ENCODE results near the gene CFAP46.

The CFAP46 gene

DNA sequence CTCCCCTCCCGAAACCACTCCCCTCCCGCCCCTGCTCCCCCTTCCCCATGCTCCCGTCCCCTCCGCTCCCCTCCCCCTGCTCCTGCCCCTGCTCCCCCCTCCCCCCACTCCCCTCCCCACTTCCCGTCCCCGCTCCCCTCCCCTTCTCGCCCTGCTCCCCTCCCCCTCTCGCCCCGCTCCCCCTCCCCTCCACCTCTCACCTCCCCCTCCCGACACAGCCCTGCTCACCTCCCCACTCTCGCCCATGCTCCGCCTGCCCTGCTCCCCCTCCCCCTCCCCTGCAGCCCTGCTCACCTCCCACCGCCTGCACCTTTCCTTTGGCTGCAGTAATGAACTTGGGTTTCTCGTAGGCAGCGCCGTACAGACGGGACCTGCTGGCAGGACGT lies 106.5 kb downstream of the CFAP46 start:
- H3K9me3 ChIP-seq (ENCODE audit: control insufficient read depth in 2 of 2, low read length in 2 of 2): no peaks in the 10 kb centered on the region
- no peak overlapping the region for H3K4me3 ChIP-seq (ENCODE audit: low read length in 2 of 2)
- H3K9ac ChIP-seq (ENCODE audit: low read length in 2 of 2): no peak overlapping the region
- no peaks in the 10 kb centered on the region for H3K36me3 ChIP-seq (ENCODE audit: control insufficient read depth in 2 of 2, insufficient read depth in 2 of 2, low read length in 2 of 2)
- H3K27ac ChIP-seq (ENCODE audit: low read length): no peak overlapping the region
- no peaks in the 10 kb centered on the region for H3K4me1 ChIP-seq (ENCODE audit: control insufficient read depth, insufficient read depth, low read length)
- H3K27me3 ChIP-seq (ENCODE audit: control insufficient read depth in 1 of 2, insufficient read depth in 2 of 2, low read length in 2 of 2): peaks cover 26 to 34% of the 10 kb centered on the region in 2 donors

- no peak overlapping the region for H3K4me3 ChIP-seq (ENCODE audit: low read length in 2 of 2)
- no peak overlapping the region for H3K27ac ChIP-seq (ENCODE audit: low read length)
- H3K36me3 ChIP-seq (ENCODE audit: control insufficient read depth in 2 of 2, insufficient read depth in 2 of 2, low read length in 2 of 2): no peaks in the 10 kb centered on the region
- H3K4me1 ChIP-seq (ENCODE audit: control insufficient read depth, insufficient read depth, low read length): no peaks in the 10 kb centered on the region
- no peak overlapping the region for H3K9ac ChIP-seq (ENCODE audit: low read length in 2 of 2)
- peaks cover 26 to 34% of the 10 kb centered on the region in 2 donors for H3K27me3 ChIP-seq (ENCODE audit: control insufficient read depth in 1 of 2, insufficient read depth in 2 of 2, low read length in 2 of 2)
- H3K9me3 ChIP-seq (ENCODE audit: control insufficient read depth in 2 of 2, low read length in 2 of 2): no peaks in the 10 kb centered on the region
These were observed 107.2 kb downstream of the CFAP46 start for GRCh38 chr10:132834891-132835847.

- Histone ChIP-seq H3K9me3 (ENCODE audit: control insufficient read depth in 2 of 2, low read length in 2 of 2) (no peaks in the 10 kb centered on the region), H3K36me3 (ENCODE audit: control insufficient read depth in 2 of 2, insufficient read depth in 2 of 2, low read length in 2 of 2) (no peaks in the 10 kb centered on the region), H3K27ac (ENCODE audit: low read length) (no peak overlapping the region), H3K4me1 (ENCODE audit: control insufficient read depth, insufficient read depth, low read length) (no peaks in the 10 kb centered on the region), H3K9ac (ENCODE audit: low read length in 2 of 2) (no peak overlapping the region), H3K27me3 (ENCODE audit: control insufficient read depth in 1 of 2, insufficient read depth in 2 of 2, low read length in 2 of 2) (peaks cover 26 to 34% of the 10 kb centered on the region in 2 donors), H3K4me3 (ENCODE audit: low read length in 2 of 2) (no peak overlapping the region)
These were observed 108.0 kb downstream of the CFAP46 start for GRCh38 chr10:132834311-132834761.

- no peak overlapping the region for H3K9ac ChIP-seq (ENCODE audit: low read length in 2 of 2)
- H3K4me3 ChIP-seq (ENCODE audit: low read length in 2 of 2): no peak overlapping the region
- no peaks in the 10 kb centered on the region for H3K4me1 ChIP-seq (ENCODE audit: control insufficient read depth, insufficient read depth, low read length)
- H3K36me3 ChIP-seq (ENCODE audit: control insufficient read depth in 2 of 2, insufficient read depth in 2 of 2, low read length in 2 of 2): no peaks in the 10 kb centered on the region
- no peaks in the 10 kb centered on the region for H3K9me3 ChIP-seq (ENCODE audit: control insufficient read depth in 2 of 2, low read length in 2 of 2)
- peaks cover 22 to 38% of the 10 kb centered on the region in 2 donors for H3K27me3 ChIP-seq (ENCODE audit: control insufficient read depth in 1 of 2, insufficient read depth in 2 of 2, low read length in 2 of 2)
- H3K27ac ChIP-seq (ENCODE audit: low read length): no peak overlapping the region
These were observed 108.8 kb downstream of the CFAP46 start for GRCh38 chr10:132833421-132834111.

GRCh38 chr10:132832186-132832969 lies 110.0 kb downstream of the CFAP46 start:
- Histone ChIP-seq H3K27me3 (ENCODE audit: control insufficient read depth in 1 of 2, insufficient read depth in 2 of 2, low read length in 2 of 2) (peaks cover 21 to 40% of the 10 kb centered on the region in 2 donors), H3K4me3 (ENCODE audit: low read length in 2 of 2) (no peak overlapping the region), H3K4me1 (ENCODE audit: control insufficient read depth, insufficient read depth, low read length) (no peaks in the 10 kb centered on the region), H3K9me3 (ENCODE audit: control insufficient read depth in 2 of 2, low read length in 2 of 2) (no peaks in the 10 kb centered on the region), H3K9ac (ENCODE audit: low read length in 2 of 2) (no peak overlapping the region), H3K36me3 (ENCODE audit: control insufficient read depth in 2 of 2, insufficient read depth in 2 of 2, low read length in 2 of 2) (no peaks in the 10 kb centered on the region), H3K27ac (ENCODE audit: low read length) (no peak overlapping the region)

DNA sequence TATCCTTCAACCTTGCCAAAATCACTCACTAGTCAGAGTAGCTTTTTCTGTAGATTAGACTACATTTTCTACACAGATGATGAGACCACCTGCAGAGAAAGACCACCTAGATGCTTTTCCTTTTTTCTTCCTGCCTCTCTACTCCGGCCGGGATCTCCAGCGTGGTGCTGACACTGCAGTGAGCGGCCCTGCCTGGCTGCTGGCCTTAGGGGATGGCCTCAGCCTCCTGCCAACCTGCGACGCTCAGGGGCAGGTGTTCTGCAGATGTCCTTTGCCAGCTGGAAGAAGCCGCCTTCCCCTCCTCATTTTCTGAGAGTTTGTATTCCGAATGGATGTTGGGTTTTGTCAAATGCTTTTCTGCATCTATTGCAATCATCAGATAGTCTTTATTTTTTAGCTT lies 113.0 kb downstream of the CFAP46 start:
- Histone ChIP-seq H3K9me3 (ENCODE audit: control insufficient read depth in 2 of 2, low read length in 2 of 2) (no peaks in the 10 kb centered on the region), H3K4me3 (ENCODE audit: low read length in 2 of 2) (no peak overlapping the region), H3K4me1 (ENCODE audit: control insufficient read depth, insufficient read depth, low read length) (no peaks in the 10 kb centered on the region), H3K27me3 (ENCODE audit: control insufficient read depth in 1 of 2, insufficient read depth in 2 of 2, low read length in 2 of 2) (peaks cover 15 to 21% of the 10 kb centered on the region in 2 donors), H3K36me3 (ENCODE audit: control insufficient read depth in 2 of 2, insufficient read depth in 2 of 2, low read length in 2 of 2) (no peaks in the 10 kb centered on the region), H3K27ac (ENCODE audit: low read length) (no peak overlapping the region), H3K9ac (ENCODE audit: low read length in 2 of 2) (no peak overlapping the region)

- Histone ChIP-seq H3K36me3 (ENCODE audit: control insufficient read depth in 2 of 2, insufficient read depth in 2 of 2, low read length in 2 of 2) (no peaks in the 10 kb centered on the region), H3K27ac (ENCODE audit: low read length) (no peak overlapping the region), H3K4me1 (ENCODE audit: control insufficient read depth, insufficient read depth, low read length) (no peaks in the 10 kb centered on the region), H3K27me3 (ENCODE audit: control insufficient read depth in 1 of 2, insufficient read depth in 2 of 2, low read length in 2 of 2) (peaks cover 11 to 14% of the 10 kb centered on the region in 2 donors), H3K9me3 (ENCODE audit: control insufficient read depth in 2 of 2, low read length in 2 of 2) (no peaks in the 10 kb centered on the region), H3K9ac (ENCODE audit: low read length in 2 of 2) (no peak overlapping the region), H3K4me3 (ENCODE audit: low read length in 2 of 2) (no peak overlapping the region)
These were observed 113.7 kb downstream of the CFAP46 start for GRCh38 chr10:132828681-132829080.

GRCh38 chr10:132827861-132828539 lies 114.4 kb downstream of the CFAP46 start:
- no peak overlapping the region for H3K9ac ChIP-seq (ENCODE audit: low read length in 2 of 2)
- H3K36me3 ChIP-seq (ENCODE audit: control insufficient read depth in 2 of 2, insufficient read depth in 2 of 2, low read length in 2 of 2): no peaks in the 10 kb centered on the region
- no peaks in the 10 kb centered on the region for H3K9me3 ChIP-seq (ENCODE audit: control insufficient read depth in 2 of 2, low read length in 2 of 2)
- H3K27ac ChIP-seq (ENCODE audit: low read length): no peak overlapping the region
- H3K4me3 ChIP-seq (ENCODE audit: low read length in 2 of 2): no peak overlapping the region
- peaks cover 6 to 9% of the 10 kb centered on the region in 2 donors for H3K27me3 ChIP-seq (ENCODE audit: control insufficient read depth in 1 of 2, insufficient read depth in 2 of 2, low read length in 2 of 2)
- no peaks in the 10 kb centered on the region for H3K4me1 ChIP-seq (ENCODE audit: control insufficient read depth, insufficient read depth, low read length)

DNA sequence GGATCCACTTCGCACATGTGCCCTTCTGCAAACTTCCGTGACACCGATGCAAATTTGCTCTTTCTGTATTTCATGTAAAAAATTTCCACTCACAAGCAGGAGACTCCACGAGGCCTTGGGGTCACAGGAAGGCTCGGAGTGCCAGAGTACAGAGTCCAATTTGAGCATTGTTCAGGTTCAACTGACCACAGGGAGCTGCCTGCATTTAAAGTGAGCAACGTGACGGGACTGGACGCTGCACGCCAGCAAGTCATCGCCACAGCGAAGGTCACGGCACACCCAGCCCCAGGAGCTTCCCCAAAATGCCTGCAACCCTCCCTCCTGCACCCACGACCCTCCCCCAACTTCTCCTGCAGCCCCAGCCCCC lies 115.0 kb downstream of the CFAP46 start:
- no peaks in the 10 kb centered on the region for H3K4me1 ChIP-seq (ENCODE audit: control insufficient read depth, insufficient read depth, low read length)
- H3K27me3 ChIP-seq (ENCODE audit: control insufficient read depth in 1 of 2, insufficient read depth in 2 of 2, low read length in 2 of 2): peaks cover 6 to 9% of the 10 kb centered on the region in 2 donors
- no peak overlapping the region for H3K27ac ChIP-seq (ENCODE audit: low read length)
- no peaks in the 10 kb centered on the region for H3K36me3 ChIP-seq (ENCODE audit: control insufficient read depth in 2 of 2, insufficient read depth in 2 of 2, low read length in 2 of 2)
- no peaks in the 10 kb centered on the region for H3K9me3 ChIP-seq (ENCODE audit: control insufficient read depth in 2 of 2, low read length in 2 of 2)
- H3K4me3 ChIP-seq (ENCODE audit: low read length in 2 of 2): no peak overlapping the region
- H3K9ac ChIP-seq (ENCODE audit: low read length in 2 of 2): no peak overlapping the region
